Endothelial cell of umbilical vein (primary cell): ENCODE results near the gene S100A10.
A peak's percentile ranks its signal among the peaks of the same experiment; 100 is the strongest.

Experiments
- EZH2 ChIP-seq: IDR thresholded peaks from 2 replicates; pipeline ENCODE4 v1.6.1; 2012; ENCODE audit warnings: borderline replicate concordance, low read depth, mild to moderate bottlenecking, moderate library complexity, low read length, inconsistent platforms; ENCODE audit not compliant: severe bottlenecking
- FOS ChIP-seq: IDR thresholded peaks from 2 replicates; pipeline ENCODE4 v1.6.1; 2011; ENCODE audit warnings: mild to moderate bottlenecking, low read length, moderate library complexity, borderline replicate concordance; ENCODE audit not compliant: insufficient read depth
- JUN ChIP-seq: IDR thresholded peaks from 2 replicates; pipeline ENCODE4 v1.6.1; 2011; ENCODE audit warnings: borderline replicate concordance, low read depth; ENCODE audit not compliant: insufficient read length, insufficient read depth
- MYC ChIP-seq: IDR thresholded peaks from one replicate; pipeline ENCODE4 v1.6.1; 2011; ENCODE audit warnings: mild to moderate bottlenecking, low read depth, low read length
- POLR2A ChIP-seq: IDR thresholded peaks from 2 replicates; pipeline ENCODE4 v1.6.1; 2012; ENCODE audit warnings: low read depth, mild to moderate bottlenecking, control low read depth, low read length
- POLR2AphosphoS5 ChIP-seq: IDR thresholded peaks from 2 replicates; pipeline ENCODE4 v1.6.1; 2012; ENCODE audit warnings: low read depth, mild to moderate bottlenecking, control low read depth, low read length, moderate library complexity; ENCODE audit not compliant: insufficient read depth
- TF ChIP-seq, protein P1 (sequence below), 2 donors: IDR thresholded peaks; 1 replicate in 1 of 2; 2 replicates in 1 of 2; pipeline ENCODE4 v1.5.1; 2011; ENCODE audit warnings: low read length in 2 of 2, mild to moderate bottlenecking in 2 of 2, moderate library complexity in 2 of 2, control low read depth in 1 of 2, inconsistent platforms in 1 of 2, low read depth in 1 of 2; ENCODE audit not compliant: insufficient read depth in 1 of 2; ENCODE audit errors: extremely low read depth in 1 of 2

DNA sequence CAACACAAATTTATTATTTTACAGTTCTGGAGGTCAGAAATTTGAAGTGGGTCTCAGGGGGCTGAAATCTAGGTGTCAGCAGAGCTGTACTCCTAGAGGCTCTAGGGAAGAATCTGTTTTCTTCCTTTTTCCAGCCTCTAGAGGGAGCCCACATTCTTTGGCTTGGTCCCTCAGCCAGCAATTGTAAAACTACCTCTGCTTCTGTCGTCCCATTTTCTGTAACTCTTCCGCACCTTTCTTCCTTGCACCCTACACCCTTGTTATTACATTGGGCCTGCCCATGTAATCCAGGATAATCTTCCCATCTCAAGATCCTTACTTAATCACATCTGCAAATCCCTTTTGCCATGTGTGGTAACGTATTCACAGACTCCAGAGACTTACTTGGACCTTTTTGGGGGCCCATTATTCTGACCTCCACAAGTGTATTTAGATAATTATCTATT is 59.6 kb downstream of the S100A10 start:
- TF ChIP-seq, protein P1, sequence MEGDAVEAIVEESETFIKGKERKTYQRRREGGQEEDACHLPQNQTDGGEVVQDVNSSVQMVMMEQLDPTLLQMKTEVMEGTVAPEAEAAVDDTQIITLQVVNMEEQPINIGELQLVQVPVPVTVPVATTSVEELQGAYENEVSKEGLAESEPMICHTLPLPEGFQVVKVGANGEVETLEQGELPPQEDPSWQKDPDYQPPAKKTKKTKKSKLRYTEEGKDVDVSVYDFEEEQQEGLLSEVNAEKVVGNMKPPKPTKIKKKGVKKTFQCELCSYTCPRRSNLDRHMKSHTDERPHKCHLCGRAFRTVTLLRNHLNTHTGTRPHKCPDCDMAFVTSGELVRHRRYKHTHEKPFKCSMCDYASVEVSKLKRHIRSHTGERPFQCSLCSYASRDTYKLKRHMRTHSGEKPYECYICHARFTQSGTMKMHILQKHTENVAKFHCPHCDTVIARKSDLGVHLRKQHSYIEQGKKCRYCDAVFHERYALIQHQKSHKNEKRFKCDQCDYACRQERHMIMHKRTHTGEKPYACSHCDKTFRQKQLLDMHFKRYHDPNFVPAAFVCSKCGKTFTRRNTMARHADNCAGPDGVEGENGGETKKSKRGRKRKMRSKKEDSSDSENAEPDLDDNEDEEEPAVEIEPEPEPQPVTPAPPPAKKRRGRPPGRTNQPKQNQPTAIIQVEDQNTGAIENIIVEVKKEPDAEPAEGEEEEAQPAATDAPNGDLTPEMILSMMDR (IDR thresholded peaks at IDR 0.05; ENCODE audit: extremely low read depth in 1 of 2, insufficient read depth in 1 of 2, low read depth in 1 of 2, low read length in 2 of 2), result peak; percentile 70 to 77
- TF ChIP-seq POLR2A (no peak), MYC (no peak), EZH2 (no peak), POLR2AphosphoS5 (no peak), JUN (no peak), FOS (no peak)
